ENCODE results near the gene TMEM200C. TPM values are rescaled to one million over a fixed set of nuclear protein-coding genes. Genes with fewer than 3 reads are reported as not detected.

The TMEM200C gene
- total RNA-seq (2014; rRNA removed; shearing (Covaris generic)), result 0.42 TPM in 1 of 2 replicates, not detected in the other

GRCh38 chr18:5895299-5895875 is at the start of gene TMEM200C:
TSS of gene TMEM200C (minus strand) at chr18:5895522. CDS start at chr18:5892063, 3,459 bp downstream.

Small RNAs within 50 kb of the gene (small RNA-seq; reads per million reads assigned to genes)
- gene MIR3976, result not detected

Data from A375 (cell line).